Endodermal cell (in vitro differentiated cells): Measurements from ENCODE around the gene LRRC3B. TPM values are rescaled to one million over a fixed set of nuclear protein-coding genes. Genes with fewer than 3 reads are reported as not detected.

Experiments
- DNase-seq: peaks from one replicate; pipeline ENCODE4 v3.0.0-alpha.2; 2017
- H3K27ac ChIP-seq: 2 replicates; pipeline ENCODE4 v1.5.1; 2013; ENCODE audit warnings: mild to moderate bottlenecking, low read depth, low read length, moderate library complexity
- H3K27me3 ChIP-seq: 2 replicates; pipeline ENCODE4 v1.6.1; 2013; ENCODE audit warnings: mild to moderate bottlenecking, low read length, moderate library complexity; ENCODE audit not compliant: insufficient read depth, control insufficient read depth, poor library complexity, severe bottlenecking
- H3K36me3 ChIP-seq: 2 replicates; pipeline ENCODE4 v1.7.0; 2013; ENCODE audit warnings: mild to moderate bottlenecking, low read length, moderate library complexity; ENCODE audit not compliant: control insufficient read depth, insufficient read depth
- H3K4me1 ChIP-seq: one replicate; pipeline ENCODE4 v1.7.0; 2013; ENCODE audit warnings: low read length; ENCODE audit not compliant: control insufficient read depth, insufficient read depth
- H3K4me3 ChIP-seq: 2 replicates; pipeline ENCODE4 v1.5.1; 2013; ENCODE audit warnings: mild to moderate bottlenecking, low read length, moderate library complexity
- H3K9ac ChIP-seq: 2 replicates; pipeline ENCODE4 v1.6.1; 2013; ENCODE audit warnings: mild to moderate bottlenecking, low read length, moderate library complexity; ENCODE audit not compliant: poor library complexity, severe bottlenecking; ENCODE audit errors: extremely low read depth
- H3K9me3 ChIP-seq: 2 replicates; pipeline ENCODE4 v1.6.1; 2013; ENCODE audit warnings: mild to moderate bottlenecking, low read length, moderate library complexity; ENCODE audit not compliant: control insufficient read depth
- H3K27ac Mint-ChIP-seq: 2 replicates; pipeline ENCODE4 v1.8.0; 2020; ENCODE audit warnings: mixed read lengths
- H3K27me3 Mint-ChIP-seq: 2 replicates; pipeline ENCODE4 v1.8.0; 2021; ENCODE audit warnings: mild to moderate bottlenecking, mixed read lengths; ENCODE audit not compliant: insufficient read depth
- H3K36me3 Mint-ChIP-seq: 2 replicates; pipeline ENCODE4 v1.8.0; 2020; ENCODE audit warnings: low read depth, mixed read lengths
- H3K4me1 Mint-ChIP-seq: 2 replicates; pipeline ENCODE4 v1.8.0; 2020; ENCODE audit warnings: mixed read lengths
- H3K4me3 Mint-ChIP-seq: 2 replicates; pipeline ENCODE4 v1.8.0; 2020; ENCODE audit warnings: mild to moderate bottlenecking, moderate library complexity, mixed read lengths
- H3K9me3 Mint-ChIP-seq: 2 replicates; pipeline ENCODE4 v1.8.0; 2020; ENCODE audit warnings: mild to moderate bottlenecking, mixed read lengths
- CTCF ChIP-seq: fragments of 200-600 bp; sonication (generic); conservative IDR thresholded peaks from 2 replicates; pipeline ENCODE4 v1.5.0; 2021; ENCODE audit warnings: antibody characterized with exemption, mild to moderate bottlenecking
- WGBS, 2 experiments: methylation state at CpG; one replicate each; pipeline versions ENCODE4 v1.1.5 to v1.1.7; 2013; ENCODE audit warnings: missing lambda C conversion rate in 2 of 2, mixed read lengths in 1 of 2; ENCODE audit not compliant: insufficient coverage in 1 of 2, insufficient read length in 1 of 2; 5-methylcytosine and 5-hydroxymethylcytosine counted together
- total RNA-seq, 2 donors: library from RNA; stranded (reverse); fragmentation: NEBNext Ultra II Directional in 1 of 2; extraction: Animal tissue kit (Norgen Biotek cat#: 25700) in 1 of 2; gene quantifications; 2 replicates in 1 of 2; 3 replicates in 1 of 2; pipeline ENCODE4 v1.2.1, GENCODE V29; 2021

LRRC3B gene
- total RNA-seq, 2 donors from 2014 or later, result 0.26 TPM; not detected in 1

DNA sequence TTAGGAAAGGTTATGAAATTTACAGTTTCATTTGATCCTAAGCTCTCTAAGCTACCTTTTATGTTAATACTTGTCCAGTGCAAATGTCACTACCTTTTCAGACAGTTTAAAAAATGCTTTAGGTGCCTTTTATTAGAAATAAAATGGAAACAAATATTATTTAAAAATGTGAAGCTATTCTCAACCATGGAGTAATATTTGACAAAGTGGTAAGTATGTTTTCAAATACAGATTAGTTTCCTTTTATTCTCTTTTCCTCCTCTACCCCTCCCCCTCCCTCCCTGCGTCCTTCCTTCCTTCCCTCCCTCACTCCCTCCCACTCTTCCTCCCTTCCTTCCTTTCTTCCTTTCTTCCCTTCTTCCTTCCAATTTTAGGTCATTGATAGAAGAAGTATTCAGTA is 6.3 kb downstream of the LRRC3B start:
- no peaks in the 10 kb centered on the region for H3K4me1 ChIP-seq
- peaks cover 40% of the 10 kb centered on the region for H3K27me3 Mint-ChIP-seq
- no peak overlapping the region for H3K4me3 ChIP-seq
- H3K9me3 Mint-ChIP-seq, result no peaks in the 10 kb centered on the region
- H3K9me3 ChIP-seq, result no peaks in the 10 kb centered on the region
- no peaks in the 10 kb centered on the region for H3K36me3 ChIP-seq
- TF ChIP-seq CTCF, result no peak
- no peak overlapping the region for H3K27ac ChIP-seq
- peaks cover 4% of the 10 kb centered on the region for H3K4me1 Mint-ChIP-seq
- H3K4me3 Mint-ChIP-seq, result no peak overlapping the region
- 75% methylated on average over 1 of the region's 1 CpG; no CpG with 5 or more reads in 1 of the 2 experiments for WGBS, 2 experiments
- H3K9ac ChIP-seq, result no peak overlapping the region
- peaks cover 26% of the 10 kb centered on the region for H3K27me3 ChIP-seq
- H3K36me3 Mint-ChIP-seq, result no peaks in the 10 kb centered on the region
- DNase-seq, result no peak
- H3K27ac Mint-ChIP-seq, result no peak overlapping the region

- no peak overlapping the region for H3K4me3 ChIP-seq
- H3K9me3 ChIP-seq, result no peaks in the 10 kb centered on the region
- H3K27ac ChIP-seq, result no peak overlapping the region
- H3K36me3 Mint-ChIP-seq, result no peaks in the 10 kb centered on the region
- H3K4me1 Mint-ChIP-seq, result no peaks in the 10 kb centered on the region
- H3K36me3 ChIP-seq, result no peaks in the 10 kb centered on the region
- H3K4me1 ChIP-seq, result no peaks in the 10 kb centered on the region
- no peak overlapping the region for H3K9ac ChIP-seq
- TF ChIP-seq CTCF, result no peak
- H3K9me3 Mint-ChIP-seq, result no peaks in the 10 kb centered on the region
- H3K27me3 ChIP-seq, result peaks cover 7% of the 10 kb centered on the region
- H3K27me3 Mint-ChIP-seq, result peaks cover 21% of the 10 kb centered on the region
- H3K27ac Mint-ChIP-seq, result no peak overlapping the region
- H3K4me3 Mint-ChIP-seq, result no peak overlapping the region
- no peak for DNase-seq
- WGBS, 2 experiments, result 91 to 95% methylated on average over 4 of the region's 4 CpGs
Measured at GRCh38 chr3:26630669-26631389, 8.3 kb downstream of the LRRC3B start.

DNA sequence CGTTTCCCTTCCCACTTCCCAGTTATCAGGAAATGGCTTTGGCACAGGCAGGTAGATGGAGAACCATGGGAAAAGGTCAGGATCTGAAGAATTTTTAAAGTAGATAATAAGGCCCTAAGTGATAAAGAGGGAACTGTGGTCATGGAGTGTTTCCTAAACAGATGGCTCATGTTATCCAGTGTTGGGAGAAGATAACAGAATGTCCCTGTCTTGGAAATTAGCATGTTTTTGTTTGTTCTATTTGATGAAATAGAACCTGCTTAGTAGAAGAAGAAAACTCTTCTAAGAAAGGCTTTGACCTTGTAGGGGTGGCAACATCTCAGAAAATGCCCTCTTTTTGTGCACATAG is 8.8 kb downstream of the LRRC3B start:
- H3K9me3 Mint-ChIP-seq, result no peaks in the 10 kb centered on the region
- no peak overlapping the region for H3K4me3 ChIP-seq
- H3K4me3 Mint-ChIP-seq, result no peak overlapping the region
- peaks cover 2% of the 10 kb centered on the region for H3K27me3 ChIP-seq
- no peaks in the 10 kb centered on the region for H3K36me3 ChIP-seq
- no peak for TF ChIP-seq CTCF
- no peaks in the 10 kb centered on the region for H3K4me1 Mint-ChIP-seq
- H3K36me3 Mint-ChIP-seq, result no peaks in the 10 kb centered on the region
- no peaks in the 10 kb centered on the region for H3K9me3 ChIP-seq
- no peaks in the 10 kb centered on the region for H3K4me1 ChIP-seq
- DNase-seq, result no peak
- no peak overlapping the region for H3K27ac ChIP-seq
- 94% methylated on average over 1 of the region's 1 CpG; no CpG with 5 or more reads in 1 of the 2 experiments for WGBS, 2 experiments
- H3K9ac ChIP-seq, result no peak overlapping the region
- no peak overlapping the region for H3K27ac Mint-ChIP-seq
- H3K27me3 Mint-ChIP-seq, result peaks cover 16% of the 10 kb centered on the region
